ENCODE measurements around the gene NAALADL2.
"Not testable (repeated sequence)": the region's sequence is repeated elsewhere in the genome, so short reads cannot be mapped to it uniquely, and the experiment has no call there.

Gene NAALADL2

GRCh38 chr3:175416600-175416999, 557.5 kb downstream of the NAALADL2 start:
- Histone ChIP-seq H3K27me3 (ENCODE audit: control insufficient read depth, insufficient read depth, low read length) (no peaks in the 10 kb centered on the region), H3K9ac (ENCODE audit: low read length) (no peak overlapping the region), H3K4me3 (ENCODE audit: low read depth, low read length) (no peak overlapping the region), H3K27ac (ENCODE audit: low read depth, low read length) (no peak overlapping the region), H3K9me3 (ENCODE audit: control insufficient read depth, insufficient read depth, low read depth, low read length) (no peaks in the 10 kb centered on the region), H3K4me1 (ENCODE audit: control insufficient read depth, insufficient read depth, low read length) (no peaks in the 10 kb centered on the region; the same call in 1 of the 2 replicates), H3K36me3 (ENCODE audit: control insufficient read depth, insufficient read depth, low read length) (no peaks in the 10 kb centered on the region)

GRCh38 chr3:175417426-175417825, 558.3 kb downstream of the NAALADL2 start:
- Histone ChIP-seq H3K27me3 (ENCODE audit: control insufficient read depth, insufficient read depth, low read length) (no peaks in the 10 kb centered on the region), H3K36me3 (ENCODE audit: control insufficient read depth, insufficient read depth, low read length) (no peaks in the 10 kb centered on the region), H3K27ac (ENCODE audit: low read depth, low read length) (no peak overlapping the region), H3K9me3 (ENCODE audit: control insufficient read depth, insufficient read depth, low read depth, low read length) (no peaks in the 10 kb centered on the region), H3K4me3 (ENCODE audit: low read depth, low read length) (no peak overlapping the region), H3K9ac (ENCODE audit: low read length) (no peak overlapping the region), H3K4me1 (ENCODE audit: control insufficient read depth, insufficient read depth, low read length) (no peaks in the 10 kb centered on the region)

GRCh38 chr3:175421902-175422301, 562.8 kb downstream of the NAALADL2 start:
- Histone ChIP-seq H3K9me3 (ENCODE audit: control insufficient read depth, insufficient read depth, low read depth, low read length) (no peaks in the 10 kb centered on the region), H3K27ac (ENCODE audit: low read depth, low read length) (no peak overlapping the region), H3K4me3 (ENCODE audit: low read depth, low read length) (no peak overlapping the region), H3K4me1 (ENCODE audit: control insufficient read depth, insufficient read depth, low read length) (no peaks in the 10 kb centered on the region), H3K27me3 (ENCODE audit: control insufficient read depth, insufficient read depth, low read length) (no peaks in the 10 kb centered on the region), H3K9ac (ENCODE audit: low read length) (no peak overlapping the region), H3K36me3 (ENCODE audit: control insufficient read depth, insufficient read depth, low read length) (no peaks in the 10 kb centered on the region)

GRCh38 chr3:175422744-175423143, 563.6 kb downstream of the NAALADL2 start:
- no peaks in the 10 kb centered on the region for H3K36me3 ChIP-seq (ENCODE audit: control insufficient read depth, insufficient read depth, low read length)

GRCh38 chr3:175423848-175424247, 564.7 kb downstream of the NAALADL2 start:
- H3K27ac ChIP-seq (ENCODE audit: low read depth, low read length); H3K27me3 ChIP-seq (ENCODE audit: control insufficient read depth, insufficient read depth, low read length); H3K4me3 ChIP-seq (ENCODE audit: low read depth, low read length); H3K9me3 ChIP-seq (ENCODE audit: control insufficient read depth, insufficient read depth, low read depth, low read length); H3K9ac ChIP-seq (ENCODE audit: low read length); H3K36me3 ChIP-seq (ENCODE audit: control insufficient read depth, insufficient read depth, low read length); H3K4me1 ChIP-seq (ENCODE audit: control insufficient read depth, insufficient read depth, low read length): not testable (repeated sequence)

More at GRCh38 chr3:175422744-175423143, 563.6 kb downstream of the NAALADL2 start:
- Histone ChIP-seq H3K4me3 (ENCODE audit: low read depth, low read length) (no peak overlapping the region), H3K27ac (ENCODE audit: low read depth, low read length) (no peak overlapping the region), H3K9me3 (ENCODE audit: control insufficient read depth, insufficient read depth, low read depth, low read length) (no peaks in the 10 kb centered on the region), H3K4me1 (ENCODE audit: control insufficient read depth, insufficient read depth, low read length) (no peaks in the 10 kb centered on the region), H3K9ac (ENCODE audit: low read length) (no peak overlapping the region), H3K27me3 (ENCODE audit: control insufficient read depth, insufficient read depth, low read length) (no peaks in the 10 kb centered on the region)

GRCh38 chr3:175426805-175427204, 567.7 kb downstream of the NAALADL2 start:
- no peaks in the 10 kb centered on the region for H3K4me1 ChIP-seq (ENCODE audit: control insufficient read depth, insufficient read depth, low read length)
- no peak overlapping the region for H3K4me3 ChIP-seq (ENCODE audit: low read depth, low read length)
- no peak overlapping the region for H3K27ac ChIP-seq (ENCODE audit: low read depth, low read length)

GRCh38 chr3:175428466-175428865, 569.3 kb downstream of the NAALADL2 start:
- Histone ChIP-seq H3K27me3 (ENCODE audit: control insufficient read depth, insufficient read depth, low read length) (no peaks in the 10 kb centered on the region), H3K4me1 (ENCODE audit: control insufficient read depth, insufficient read depth, low read length) (no peaks in the 10 kb centered on the region), H3K4me3 (ENCODE audit: low read depth, low read length) (no peak overlapping the region), H3K9ac (ENCODE audit: low read length) (no peak overlapping the region), H3K27ac (ENCODE audit: low read depth, low read length) (no peak overlapping the region), H3K9me3 (ENCODE audit: control insufficient read depth, insufficient read depth, low read depth, low read length) (no peaks in the 10 kb centered on the region), H3K36me3 (ENCODE audit: control insufficient read depth, insufficient read depth, low read length) (no peaks in the 10 kb centered on the region)

More at GRCh38 chr3:175426805-175427204, 567.7 kb downstream of the NAALADL2 start:
- no peaks in the 10 kb centered on the region for H3K27me3 ChIP-seq (ENCODE audit: control insufficient read depth, insufficient read depth, low read length)
- H3K9me3 ChIP-seq (ENCODE audit: control insufficient read depth, insufficient read depth, low read depth, low read length): no peaks in the 10 kb centered on the region
- no peak overlapping the region for H3K9ac ChIP-seq (ENCODE audit: low read length)
- no peaks in the 10 kb centered on the region for H3K36me3 ChIP-seq (ENCODE audit: control insufficient read depth, insufficient read depth, low read length)

GRCh38 chr3:175430983-175431773, 572.0 kb downstream of the NAALADL2 start:
- Histone ChIP-seq H3K36me3 (ENCODE audit: control insufficient read depth, insufficient read depth, low read length) (no peaks in the 10 kb centered on the region), H3K9ac (ENCODE audit: low read length) (no peak overlapping the region), H3K27ac (ENCODE audit: low read depth, low read length) (no peak overlapping the region), H3K27me3 (ENCODE audit: control insufficient read depth, insufficient read depth, low read length) (no peaks in the 10 kb centered on the region), H3K9me3 (ENCODE audit: control insufficient read depth, insufficient read depth, low read depth, low read length) (no peaks in the 10 kb centered on the region), H3K4me1 (ENCODE audit: control insufficient read depth, insufficient read depth, low read length) (no peaks in the 10 kb centered on the region), H3K4me3 (ENCODE audit: low read depth, low read length) (no peak overlapping the region)

- no peak overlapping the region for H3K4me3 ChIP-seq (ENCODE audit: low read depth, low read length)
Observed at GRCh38 chr3:175432376-175433025, 573.4 kb downstream of the NAALADL2 start.

GRCh38 chr3:175433026-175433674, 574.0 kb downstream of the NAALADL2 start:
- Histone ChIP-seq H3K9ac (ENCODE audit: low read length) (no peak overlapping the region), H3K27ac (ENCODE audit: low read depth, low read length) (no peak overlapping the region), H3K4me3 (ENCODE audit: low read depth, low read length) (no peak overlapping the region), H3K27me3 (ENCODE audit: control insufficient read depth, insufficient read depth, low read length) (no peaks in the 10 kb centered on the region), H3K9me3 (ENCODE audit: control insufficient read depth, insufficient read depth, low read depth, low read length) (peaks cover 3% of the 10 kb centered on the region; the same call in 1 of the 2 replicates), H3K4me1 (ENCODE audit: control insufficient read depth, insufficient read depth, low read length) (no peaks in the 10 kb centered on the region), H3K36me3 (ENCODE audit: control insufficient read depth, insufficient read depth, low read length) (no peaks in the 10 kb centered on the region)

More at GRCh38 chr3:175432376-175433025, 573.4 kb downstream of the NAALADL2 start:
- Histone ChIP-seq H3K9me3 (ENCODE audit: control insufficient read depth, insufficient read depth, low read depth, low read length) (no peaks in the 10 kb centered on the region), H3K4me1 (ENCODE audit: control insufficient read depth, insufficient read depth, low read length) (no peaks in the 10 kb centered on the region), H3K9ac (ENCODE audit: low read length) (no peak overlapping the region), H3K36me3 (ENCODE audit: control insufficient read depth, insufficient read depth, low read length) (no peaks in the 10 kb centered on the region), H3K27me3 (ENCODE audit: control insufficient read depth, insufficient read depth, low read length) (no peaks in the 10 kb centered on the region), H3K27ac (ENCODE audit: low read depth, low read length) (no peak overlapping the region)

GRCh38 chr3:175434561-175434960, 575.4 kb downstream of the NAALADL2 start:
- no peak overlapping the region for H3K27ac ChIP-seq (ENCODE audit: low read depth, low read length)

More at GRCh38 chr3:175434561-175434960, 575.4 kb downstream of the NAALADL2 start:
- Histone ChIP-seq H3K9ac (ENCODE audit: low read length) (no peak overlapping the region), H3K9me3 (ENCODE audit: control insufficient read depth, insufficient read depth, low read depth, low read length) (peaks cover 10% of the 10 kb centered on the region; the same call in 1 of the 2 replicates), H3K4me3 (ENCODE audit: low read depth, low read length) (no peak overlapping the region), H3K4me1 (ENCODE audit: control insufficient read depth, insufficient read depth, low read length) (no peaks in the 10 kb centered on the region), H3K27me3 (ENCODE audit: control insufficient read depth, insufficient read depth, low read length) (no peaks in the 10 kb centered on the region), H3K36me3 (ENCODE audit: control insufficient read depth, insufficient read depth, low read length) (no peaks in the 10 kb centered on the region)

All from HUES6 (cell line).